Mammary microvascular endothelial cell (primary cell): ENCODE results near the gene PRSS48. TPM values are rescaled to one million over a fixed set of nuclear protein-coding genes. Genes with fewer than 3 reads are reported as not detected.

Experiments
- total RNA-seq: library from RNA; depleted of rRNA; stranded (reverse); fragments of >200 nt; gene quantifications from 2 replicates; pipeline ENCODE4 v1.2.3, GENCODE V29; 2015

The PRSS48 gene
- not detected in 2 replicates for total RNA-seq

GRCh38 chr4:151276787-151277562 is at the start of gene PRSS48:
Gene PRSS48 (plus strand): TSS chr4:151277161. CDS start chr4:151277173, 12 bp downstream.

GRCh38 chr4:151325111-151325948 is 48.4 kb downstream of the PRSS48 start, which contains the start of gene SH3D19:
Gene SH3D19 (minus strand): TSS chr4:151325605. CDS start chr4:151325352, 253 bp downstream.

Other genes starting within 250 kb of the PRSS48 start
- 2,457 and 2,611 TPM in 2 replicates for gene RPS3A, start 177.5 kb upstream of the PRSS48 start, total RNA-seq
- 64.3 and 70.1 TPM in 2 replicates for gene SH3D19, start 48.4 kb downstream of the PRSS48 start, total RNA-seq
- gene FHIP1A, start 132.0 kb downstream of the PRSS48 start, total RNA-seq, result 0.40 and 1.4 TPM in 2 replicates